Neural cell (in vitro differentiated cells): ENCODE results near the gene OR51S1. TPM values are rescaled to one million over a fixed set of nuclear protein-coding genes. Genes with fewer than 3 reads are reported as not detected.

Experiments used
- H2AFZ ChIP-seq: fragments of 200-600, 300-800 bp; sonication (generic), shearing (Covaris generic); 2 replicates; pipeline ENCODE4 v1.6.0; 2014; ENCODE audit warnings: low read depth, mild to moderate bottlenecking, antibody characterized with exemption, low read length, moderate library complexity
- H3F3A ChIP-seq: fragments of 200-600 bp; shearing (Covaris generic); 2 replicates; pipeline ENCODE4 v1.6.1; 2016; ENCODE audit warnings: mild to moderate bottlenecking, moderate library complexity, mixed read lengths, antibody characterized with exemption, low read length; ENCODE audit not compliant: insufficient read depth, poor library complexity, severe bottlenecking
- H3K27ac ChIP-seq: fragments of 200-600, 300-800 bp; sonication (generic), shearing (Covaris generic); 2 replicates; pipeline ENCODE4 v1.5.1; 2014; ENCODE audit warnings: mild to moderate bottlenecking, low read length, moderate library complexity
- H3K27me3 ChIP-seq: fragments of 300-800, 200-600 bp; sonication (generic), shearing (Covaris generic); 2 replicates; pipeline ENCODE4 v1.6.0; 2014; ENCODE audit warnings: mild to moderate bottlenecking, low read depth, low read length, moderate library complexity; ENCODE audit not compliant: insufficient read depth
- H3K36me3 ChIP-seq: fragments of 300-800, 200-600 bp; sonication (generic), shearing (Covaris generic); 2 replicates; pipeline ENCODE4 v1.5.1; 2014; ENCODE audit warnings: mild to moderate bottlenecking, antibody characterized with exemption, low read length, moderate library complexity; ENCODE audit not compliant: insufficient read depth
- H3K4me2 ChIP-seq: fragments of 300-800, 200-600 bp; sonication (generic), shearing (Covaris generic); 2 replicates; pipeline ENCODE4 v1.6.0; 2014; ENCODE audit warnings: mild to moderate bottlenecking, low read length
- H3K4me3 ChIP-seq: fragments of 300-800, 200-600 bp; sonication (generic), shearing (Covaris generic); 2 replicates; pipeline ENCODE4 v1.5.1; 2014; ENCODE audit warnings: mild to moderate bottlenecking, low read length, moderate library complexity
- H3K79me2 ChIP-seq: fragments of 200-600 bp; shearing (Covaris generic); replicated peaks from 2 replicates; pipeline ENCODE4 v1.6.0; 2014; ENCODE audit warnings: mild to moderate bottlenecking, low read length, moderate library complexity; ENCODE audit not compliant: insufficient read depth
- H3K9ac ChIP-seq: fragments of 300-800, 200-600 bp; sonication (generic), shearing (Covaris generic); 2 replicates; pipeline ENCODE4 v1.6.1; 2016; ENCODE audit warnings: mild to moderate bottlenecking, low read length, mixed read lengths
- H3K9me2 ChIP-seq: fragments of 200-600 bp; shearing (Covaris generic); 2 replicates; pipeline ENCODE4 v1.6.1; 2016; ENCODE audit warnings: mild to moderate bottlenecking, low read length, mixed read lengths; ENCODE audit not compliant: insufficient read depth
- H3K9me3 ChIP-seq: fragments of 200-600, 300-800 bp; sonication (generic), shearing (Covaris generic); 2 replicates; pipeline ENCODE4 v1.6.1; 2016; ENCODE audit warnings: mild to moderate bottlenecking, mixed run types, low read length, moderate library complexity, mixed read lengths
- H4K20me1 ChIP-seq: fragments of 200-600 bp; shearing (Covaris generic); 2 replicates; pipeline ENCODE4 v1.6.1; 2016; ENCODE audit warnings: mild to moderate bottlenecking, mixed run types; ENCODE audit not compliant: insufficient read depth
- EP300 ChIP-seq: fragments of 450-650 bp; conservative IDR thresholded peaks from 2 replicates; pipeline ENCODE4 v1.6.1; 2014; ENCODE audit warnings: antibody characterized with exemption, mild to moderate bottlenecking, moderate library complexity; ENCODE audit not compliant: poor library complexity, severe bottlenecking
- EZH2 ChIP-seq: fragments of 200-600, 300-800 bp; shearing (Covaris generic), sonication (generic); IDR thresholded peaks from 2 replicates; pipeline ENCODE4 v1.6.1; 2014; ENCODE audit warnings: antibody characterized with exemption, low read length, borderline replicate concordance, mild to moderate bottlenecking; ENCODE audit not compliant: insufficient read depth, poor library complexity, severe bottlenecking
- MXI1 ChIP-seq: fragments of 450-650 bp; conservative IDR thresholded peaks from 2 replicates; pipeline ENCODE4 v1.6.1; 2014; ENCODE audit warnings: antibody characterized with exemption, mild to moderate bottlenecking; ENCODE audit not compliant: poor library complexity, severe bottlenecking
- POLR2AphosphoS5 ChIP-seq: IDR thresholded peaks from 2 replicates; pipeline ENCODE4 v1.6.1; 2012
- RAD21 ChIP-seq: fragments of 450-650 bp; conservative IDR thresholded peaks from 2 replicates; pipeline ENCODE4 v1.6.1; 2014; ENCODE audit warnings: antibody characterized with exemption, mild to moderate bottlenecking, moderate library complexity
- SMC3 ChIP-seq: fragments of 450-650 bp; conservative IDR thresholded peaks from 2 replicates; pipeline ENCODE4 v1.6.1; 2014; ENCODE audit warnings: antibody characterized with exemption, mild to moderate bottlenecking, moderate library complexity; ENCODE audit not compliant: poor library complexity
- TAF1 ChIP-seq: IDR thresholded peaks from 2 replicates; pipeline ENCODE4 v1.6.1; 2012; ENCODE audit warnings: low read depth
- polyA minus RNA-seq: library from RNA; depleted of rRNA, polyadenylated mRNA; stranded (reverse); fragments of >200 nt; gene quantifications from 2 replicates; pipeline ENCODE4 v1.2.3, GENCODE V29; 2014
- polyA plus RNA-seq: library from polyadenylated mRNA; depleted of rRNA; stranded (reverse); fragments of >200 nt; gene quantifications from 2 replicates; pipeline ENCODE4 v1.2.3, GENCODE V29; 2014
- TF ChIP-seq, protein P1 (sequence below): fragments of 450-650 bp; IDR thresholded peaks from 2 replicates; pipeline ENCODE4 v1.5.1; 2014; ENCODE audit warnings: antibody characterized with exemption, mild to moderate bottlenecking, moderate library complexity; ENCODE audit not compliant: poor library complexity, severe bottlenecking
- TF ChIP-seq, protein P2 (sequence below): IDR thresholded peaks from 2 replicates; pipeline ENCODE4 v1.6.1; 2012; ENCODE audit warnings: borderline replicate concordance

The OR51S1 gene, protein sequence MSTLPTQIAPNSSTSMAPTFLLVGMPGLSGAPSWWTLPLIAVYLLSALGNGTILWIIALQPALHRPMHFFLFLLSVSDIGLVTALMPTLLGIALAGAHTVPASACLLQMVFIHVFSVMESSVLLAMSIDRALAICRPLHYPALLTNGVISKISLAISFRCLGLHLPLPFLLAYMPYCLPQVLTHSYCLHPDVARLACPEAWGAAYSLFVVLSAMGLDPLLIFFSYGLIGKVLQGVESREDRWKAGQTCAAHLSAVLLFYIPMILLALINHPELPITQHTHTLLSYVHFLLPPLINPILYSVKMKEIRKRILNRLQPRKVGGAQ
- polyA plus RNA-seq (not detected in 2 replicates), polyA minus RNA-seq (not detected in 2 replicates)

DNA sequence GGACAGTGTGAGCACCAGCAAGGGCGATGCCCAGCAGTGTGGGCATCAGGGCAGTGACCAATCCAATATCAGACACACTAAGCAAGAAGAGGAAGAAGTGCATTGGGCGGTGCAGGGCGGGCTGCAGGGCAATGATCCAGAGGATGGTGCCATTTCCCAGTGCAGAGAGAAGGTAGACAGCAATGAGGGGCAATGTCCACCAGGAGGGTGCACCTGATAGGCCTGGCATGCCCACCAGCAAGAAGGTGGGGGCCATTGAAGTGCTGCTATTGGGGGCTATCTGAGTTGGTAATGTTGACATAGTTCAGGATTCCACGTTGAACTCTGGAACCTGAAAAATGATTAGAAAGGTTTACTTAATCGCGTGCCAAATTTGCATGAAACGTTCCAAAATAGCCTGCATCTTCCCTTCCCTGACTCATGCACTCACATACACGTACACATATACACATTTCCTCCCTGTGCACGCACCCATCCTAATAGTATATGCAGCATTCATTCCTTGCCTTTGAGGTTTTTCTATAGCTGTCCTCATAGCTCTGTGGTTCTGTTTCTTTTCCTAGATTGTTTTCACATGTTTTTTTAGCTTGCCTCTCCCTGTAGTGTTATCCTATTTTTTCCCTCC is at the start of gene OR51S1:
Gene OR51S1 (minus strand): TSS at position 301 of the 625 bp plus-strand sequence. CDS start 0 bp downstream, at position 301.
- no peak within 1 kb of the TSS for H2AFZ ChIP-seq
- no peak for TF ChIP-seq MXI1
- no peak for TF ChIP-seq RAD21
- no peak for TF ChIP-seq SMC3
- no peak for TF ChIP-seq EP300
- no peak for TF ChIP-seq POLR2AphosphoS5
- TF ChIP-seq TAF1 = no peak
- TF ChIP-seq EZH2 = no peak
- H4K20me1 ChIP-seq = no peaks in the 10 kb centered on the region
- H3K27ac ChIP-seq = no peak within 1 kb of the TSS
- no peaks in the 10 kb centered on the region for H3F3A ChIP-seq
- H3K9me2 ChIP-seq = no peaks in the 10 kb centered on the region
- no peaks in the 10 kb centered on the region for H3K27me3 ChIP-seq
- H3K36me3 ChIP-seq = no peaks in the 10 kb centered on the region
- no peak within 1 kb of the TSS for H3K4me3 ChIP-seq
- H3K4me2 ChIP-seq = no peak within 1 kb of the TSS
- no peaks in the 10 kb centered on the region for H3K79me2 ChIP-seq
- H3K9me3 ChIP-seq = no peaks in the 10 kb centered on the region
- H3K9ac ChIP-seq = no peak within 1 kb of the TSS

DNA sequence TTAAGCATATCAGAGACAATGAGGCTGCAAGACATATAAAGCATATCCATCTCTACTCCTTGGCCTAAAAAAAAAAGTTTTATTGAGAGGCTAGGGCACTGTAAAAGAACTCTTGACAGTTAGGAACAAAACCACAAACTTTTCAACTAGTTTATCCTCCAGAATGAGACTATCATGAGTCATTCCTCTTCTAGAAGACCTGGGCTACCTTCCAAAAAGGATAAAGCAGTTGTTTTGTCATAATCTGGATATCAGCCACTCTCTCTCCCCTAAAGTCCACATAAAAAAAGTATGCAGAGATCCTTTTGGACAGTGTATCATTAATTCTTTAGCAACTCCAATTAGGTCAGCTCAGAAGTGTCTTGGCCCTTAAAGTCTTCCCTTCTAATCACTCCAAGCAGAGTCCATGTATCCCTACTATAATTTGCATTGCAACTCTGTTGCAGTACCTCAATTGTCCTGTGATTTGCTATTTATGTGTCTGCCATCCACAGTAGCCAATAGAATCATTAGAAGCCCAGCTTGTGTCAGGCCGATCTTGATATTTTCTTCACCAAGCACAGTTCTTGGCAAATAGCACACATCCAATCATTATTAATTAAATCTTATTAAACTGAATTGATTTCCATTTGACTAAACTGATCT is 43.1 kb upstream of the OR51S1 start:
- Histone ChIP-seq H3K79me2 (no peaks in the 10 kb centered on the region), H3K36me3 (no peaks in the 10 kb centered on the region), H3K27me3 (no peaks in the 10 kb centered on the region), H3K9me3 (no peaks in the 10 kb centered on the region), H3F3A (no peaks in the 10 kb centered on the region), H3K4me2 (no peak overlapping the region), H3K4me3 (no peak overlapping the region), H4K20me1 (no peaks in the 10 kb centered on the region), H3K9me2 (no peaks in the 10 kb centered on the region), H3K9ac (no peak overlapping the region), H2AFZ (no peak overlapping the region), H3K27ac (no peak overlapping the region)
- TF ChIP-seq RAD21 = no peak
- TF ChIP-seq, protein P1, sequence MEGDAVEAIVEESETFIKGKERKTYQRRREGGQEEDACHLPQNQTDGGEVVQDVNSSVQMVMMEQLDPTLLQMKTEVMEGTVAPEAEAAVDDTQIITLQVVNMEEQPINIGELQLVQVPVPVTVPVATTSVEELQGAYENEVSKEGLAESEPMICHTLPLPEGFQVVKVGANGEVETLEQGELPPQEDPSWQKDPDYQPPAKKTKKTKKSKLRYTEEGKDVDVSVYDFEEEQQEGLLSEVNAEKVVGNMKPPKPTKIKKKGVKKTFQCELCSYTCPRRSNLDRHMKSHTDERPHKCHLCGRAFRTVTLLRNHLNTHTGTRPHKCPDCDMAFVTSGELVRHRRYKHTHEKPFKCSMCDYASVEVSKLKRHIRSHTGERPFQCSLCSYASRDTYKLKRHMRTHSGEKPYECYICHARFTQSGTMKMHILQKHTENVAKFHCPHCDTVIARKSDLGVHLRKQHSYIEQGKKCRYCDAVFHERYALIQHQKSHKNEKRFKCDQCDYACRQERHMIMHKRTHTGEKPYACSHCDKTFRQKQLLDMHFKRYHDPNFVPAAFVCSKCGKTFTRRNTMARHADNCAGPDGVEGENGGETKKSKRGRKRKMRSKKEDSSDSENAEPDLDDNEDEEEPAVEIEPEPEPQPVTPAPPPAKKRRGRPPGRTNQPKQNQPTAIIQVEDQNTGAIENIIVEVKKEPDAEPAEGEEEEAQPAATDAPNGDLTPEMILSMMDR = no peak
- TF ChIP-seq TAF1 = no peak
- TF ChIP-seq EZH2 = no peak
- TF ChIP-seq MXI1 = no peak
- TF ChIP-seq SMC3 = no peak
- no peak for TF ChIP-seq POLR2AphosphoS5
- no peak for TF ChIP-seq EP300
- TF ChIP-seq, protein P2, sequence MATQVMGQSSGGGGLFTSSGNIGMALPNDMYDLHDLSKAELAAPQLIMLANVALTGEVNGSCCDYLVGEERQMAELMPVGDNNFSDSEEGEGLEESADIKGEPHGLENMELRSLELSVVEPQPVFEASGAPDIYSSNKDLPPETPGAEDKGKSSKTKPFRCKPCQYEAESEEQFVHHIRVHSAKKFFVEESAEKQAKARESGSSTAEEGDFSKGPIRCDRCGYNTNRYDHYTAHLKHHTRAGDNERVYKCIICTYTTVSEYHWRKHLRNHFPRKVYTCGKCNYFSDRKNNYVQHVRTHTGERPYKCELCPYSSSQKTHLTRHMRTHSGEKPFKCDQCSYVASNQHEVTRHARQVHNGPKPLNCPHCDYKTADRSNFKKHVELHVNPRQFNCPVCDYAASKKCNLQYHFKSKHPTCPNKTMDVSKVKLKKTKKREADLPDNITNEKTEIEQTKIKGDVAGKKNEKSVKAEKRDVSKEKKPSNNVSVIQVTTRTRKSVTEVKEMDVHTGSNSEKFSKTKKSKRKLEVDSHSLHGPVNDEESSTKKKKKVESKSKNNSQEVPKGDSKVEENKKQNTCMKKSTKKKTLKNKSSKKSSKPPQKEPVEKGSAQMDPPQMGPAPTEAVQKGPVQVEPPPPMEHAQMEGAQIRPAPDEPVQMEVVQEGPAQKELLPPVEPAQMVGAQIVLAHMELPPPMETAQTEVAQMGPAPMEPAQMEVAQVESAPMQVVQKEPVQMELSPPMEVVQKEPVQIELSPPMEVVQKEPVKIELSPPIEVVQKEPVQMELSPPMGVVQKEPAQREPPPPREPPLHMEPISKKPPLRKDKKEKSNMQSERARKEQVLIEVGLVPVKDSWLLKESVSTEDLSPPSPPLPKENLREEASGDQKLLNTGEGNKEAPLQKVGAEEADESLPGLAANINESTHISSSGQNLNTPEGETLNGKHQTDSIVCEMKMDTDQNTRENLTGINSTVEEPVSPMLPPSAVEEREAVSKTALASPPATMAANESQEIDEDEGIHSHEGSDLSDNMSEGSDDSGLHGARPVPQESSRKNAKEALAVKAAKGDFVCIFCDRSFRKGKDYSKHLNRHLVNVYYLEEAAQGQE = no peak
